Activated CD8-positive, alpha-beta memory T cell treated with anti-CD3 and anti-CD28 coated beads, Interleukin-2, amount 10 ng/mL, durations not matched to agents 7 days and 5 days (primary cell): ENCODE measurements around the gene ACSS2. TPM values are rescaled to one million over a fixed set of nuclear protein-coding genes. Genes with fewer than 3 reads are reported as not detected.

ENCODE experiments used
- ATAC-seq: fragments of 150-1000 bp; cut with Tn5 transposase; one replicate; pipeline ENCODE4 v1.10.0; 2021; ENCODE audit warnings: moderate library complexity
- CTCF ChIA-PET: fragments of 350-600 bp; sonication (Branson Sonifier 250); formaldehyde crosslinking; loops from one replicate; lab custom pipeline; 2021; ENCODE audit warnings: antibody characterized with exemption; lab: Charles Lee
- DNase-seq: peaks from one replicate; pipeline ENCODE4 v3.0.0-alpha.2; 2020
- H3K27ac Mint-ChIP-seq: one replicate; pipeline ENCODE4 v1.8.0; 2021; ENCODE audit warnings: mild to moderate bottlenecking, mixed read lengths
- H3K27me3 Mint-ChIP-seq: one replicate; pipeline ENCODE4 v1.8.0; 2021; ENCODE audit warnings: mixed read lengths
- H3K36me3 Mint-ChIP-seq: one replicate; pipeline ENCODE4 v1.8.0; 2021; ENCODE audit warnings: mild to moderate bottlenecking, mixed read lengths
- H3K4me1 Mint-ChIP-seq: one replicate; pipeline ENCODE4 v1.8.0; 2021; ENCODE audit warnings: mixed read lengths
- H3K4me3 Mint-ChIP-seq: one replicate; pipeline ENCODE4 v1.8.0; 2021; ENCODE audit warnings: mild to moderate bottlenecking, moderate library complexity, mixed read lengths
- H3K9me3 Mint-ChIP-seq: one replicate; pipeline ENCODE4 v1.8.0; 2022; ENCODE audit warnings: low read depth, mixed read lengths
- total RNA-seq, 2 experiments: library from RNA; stranded (reverse); gene quantifications; one replicate each; pipeline ENCODE4 v1.2.3, GENCODE V29; 2021

ACSS2 gene
- total RNA-seq, 2 experiments from 2014 or later = 8.9 to 22.5 TPM

GRCh38 chr20:34861386-34862084 is 14.9 kb upstream of the ACSS2 start:
- CTCF ChIA-PET = interaction anchor here (0.8 to 5.4 kb wide), 2 partner anchors 12 to 235 kb away, joined by 4 to 29 read pairs; partner anchors contain the start of gene GGT7
- H3K27me3 Mint-ChIP-seq = no peaks in the 10 kb centered on the region
- H3K4me1 Mint-ChIP-seq = no peaks in the 10 kb centered on the region
- H3K36me3 Mint-ChIP-seq = no peaks in the 10 kb centered on the region
- H3K27ac Mint-ChIP-seq = no peak overlapping the region
- no peak overlapping the region for H3K4me3 Mint-ChIP-seq
- no peaks in the 10 kb centered on the region for H3K9me3 Mint-ChIP-seq
- no peak for ATAC-seq
- DNase-seq = no peak

GRCh38 chr20:34862724-34863123 is 13.7 kb upstream of the ACSS2 start:
- no peaks in the 10 kb centered on the region for H3K9me3 Mint-ChIP-seq
- no peak overlapping the region for H3K27ac Mint-ChIP-seq
- no peaks in the 10 kb centered on the region for H3K36me3 Mint-ChIP-seq
- no peaks in the 10 kb centered on the region for H3K27me3 Mint-ChIP-seq
- no peak for ATAC-seq
- DNase-seq = no peak
- CTCF ChIA-PET = interaction anchor here (5.4 kb wide), 1 partner anchor 11 kb away, joined by 29 read pairs; the partner anchor contains the start of gene GGT7
- H3K4me3 Mint-ChIP-seq = no peak overlapping the region
- H3K4me1 Mint-ChIP-seq = no peaks in the 10 kb centered on the region

- no peak for ATAC-seq
- H3K4me3 Mint-ChIP-seq = no peak overlapping the region
- CTCF ChIA-PET = interaction anchor here (5.4 kb wide), 1 partner anchor 10 kb away, joined by 29 read pairs; the partner anchor contains the start of gene GGT7
- DNase-seq = peak; percentile 32
- H3K36me3 Mint-ChIP-seq = no peaks in the 10 kb centered on the region
- H3K4me1 Mint-ChIP-seq = no peaks in the 10 kb centered on the region
- H3K27me3 Mint-ChIP-seq = no peaks in the 10 kb centered on the region
- H3K27ac Mint-ChIP-seq = no peak overlapping the region
- no peaks in the 10 kb centered on the region for H3K9me3 Mint-ChIP-seq
Measured at GRCh38 chr20:34863421-34863965, 12.9 kb upstream of the ACSS2 start.

- no peak for DNase-seq
- H3K27me3 Mint-ChIP-seq = no peaks in the 10 kb centered on the region
- CTCF ChIA-PET = interaction anchor here (1.2 to 5.4 kb wide), 2 partner anchors 9 to 92 kb away, joined by 3 to 29 read pairs; partner anchors contain the start of genes GGT7, GSS and MYH7B
- H3K4me3 Mint-ChIP-seq = no peak overlapping the region
- H3K27ac Mint-ChIP-seq = no peak overlapping the region
- ATAC-seq = no peak
- no peaks in the 10 kb centered on the region for H3K4me1 Mint-ChIP-seq
- H3K9me3 Mint-ChIP-seq = no peaks in the 10 kb centered on the region
- no peaks in the 10 kb centered on the region for H3K36me3 Mint-ChIP-seq
Measured at GRCh38 chr20:34864216-34864615, 12.2 kb upstream of the ACSS2 start.

GRCh38 chr20:34871320-34871926 is 5.0 kb upstream of the ACSS2 start:
- Mint-ChIP-seq H3K27ac (no peak overlapping the region), H3K36me3 (no peaks in the 10 kb centered on the region), H3K9me3 (no peaks in the 10 kb centered on the region), H3K4me3 (no peak overlapping the region), H3K27me3 (peaks cover 9% of the 10 kb centered on the region), H3K4me1 (peaks cover 39% of the 10 kb centered on the region)
- ATAC-seq (no peak), DNase-seq (no peak)
- CTCF ChIA-PET = interaction anchor here (2.1 to 8.6 kb wide), 3 partner anchors 16 to 82 kb away, joined by 10 to 168 read pairs (median 22); partner anchors contain the start of genes GSS and MYH7B

GRCh38 chr20:34871966-34872621 is 4.3 kb upstream of the ACSS2 start:
- no peak for DNase-seq
- no peaks in the 10 kb centered on the region for H3K9me3 Mint-ChIP-seq
- H3K4me1 Mint-ChIP-seq = peaks cover 43% of the 10 kb centered on the region
- H3K27me3 Mint-ChIP-seq = peaks cover 9% of the 10 kb centered on the region
- H3K27ac Mint-ChIP-seq = peak overlapping the region; percentile 62
- ATAC-seq = no peak
- CTCF ChIA-PET = interaction anchor here (1.0 to 8.6 kb wide), 13 partner anchors 8 to 274 kb away, joined by 3 to 168 read pairs (median 8); partner anchors contain the start of genes EDEM2, GSS, MYH7B and NCOA6
- peaks cover 2% of the 10 kb centered on the region for H3K36me3 Mint-ChIP-seq
- H3K4me3 Mint-ChIP-seq = peak overlapping the region; percentile 65

- H3K36me3 Mint-ChIP-seq = peaks cover 2% of the 10 kb centered on the region
- H3K27me3 Mint-ChIP-seq = peaks cover 9% of the 10 kb centered on the region
- CTCF ChIA-PET = interaction anchor here (0.6 to 8.6 kb wide), 17 partner anchors 9 to 337 kb away, joined by 3 to 168 read pairs (median 4); partner anchors contain the start of genes EDEM2, GSS, MYH7B and NCOA6
- H3K4me3 Mint-ChIP-seq = peak within 1 kb of the TSS; percentile 67
- no peaks in the 10 kb centered on the region for H3K9me3 Mint-ChIP-seq
- H3K27ac Mint-ChIP-seq = peak within 1 kb of the TSS; percentile 62
- peak; percentile 60 for ATAC-seq
- DNase-seq = peak; percentile 89
- H3K4me1 Mint-ChIP-seq = peaks cover 46% of the 10 kb centered on the region
Measured at GRCh38 chr20:34872622-34873224, 3.7 kb upstream of the ACSS2 start, which contains the start of gene GGT7. Gene GGT7, minus strand, starts transcription at chr20:34872856. Its CDS starts 41 bp downstream, at chr20:34872815.

GRCh38 chr20:34873583-34874093 is 2.8 kb upstream of the ACSS2 start:
- CTCF ChIA-PET = interaction anchor here (0.6 to 8.6 kb wide), 29 partner anchors 8 to 745 kb away, joined by 3 to 168 read pairs (median 4); partner anchors contain the start of genes EDEM2, EIF6, GSS and MYH7B
- DNase-seq (no peak), ATAC-seq (no peak)
- Mint-ChIP-seq H3K4me1 (peaks cover 53% of the 10 kb centered on the region), H3K27ac (no peak overlapping the region), H3K27me3 (peaks cover 9% of the 10 kb centered on the region), H3K9me3 (no peaks in the 10 kb centered on the region), H3K36me3 (peaks cover 4% of the 10 kb centered on the region), H3K4me3 (peak overlapping the region; percentile 67)

GRCh38 chr20:34874094-34874654 is 2.2 kb upstream of the ACSS2 start:
- ATAC-seq (no peak), DNase-seq (peak; percentile 81)
- CTCF ChIA-PET = interaction anchor here (0.7 to 8.6 kb wide), 30 partner anchors 9 to 745 kb away, joined by 3 to 168 read pairs (median 4); partner anchors contain the start of genes EDEM2, EIF6, GSS and MYH7B
- Mint-ChIP-seq H3K9me3 (no peaks in the 10 kb centered on the region), H3K27ac (no peak overlapping the region), H3K4me3 (peak overlapping the region; percentile 44), H3K4me1 (peaks cover 55% of the 10 kb centered on the region), H3K27me3 (peaks cover 9% of the 10 kb centered on the region), H3K36me3 (peaks cover 4% of the 10 kb centered on the region)

GRCh38 chr20:34875642-34876405 is 588 bp upstream of the ACSS2 start:
- DNase-seq (no peak), ATAC-seq (peak; percentile 84)
- no peaks in the 10 kb centered on the region for H3K9me3 Mint-ChIP-seq
- peak overlapping the region; percentile 78 for H3K27ac Mint-ChIP-seq
- H3K4me3 Mint-ChIP-seq = peak overlapping the region; percentile 87
- CTCF ChIA-PET = interaction anchor here (0.7 to 8.6 kb wide), 17 partner anchors 12 to 563 kb away, joined by 3 to 168 read pairs (median 3); partner anchors contain the start of genes GSS, MMP24OS and MYH7B
- H3K4me1 Mint-ChIP-seq = peaks cover 56% of the 10 kb centered on the region
- H3K36me3 Mint-ChIP-seq = peaks cover 4% of the 10 kb centered on the region
- peaks cover 9% of the 10 kb centered on the region for H3K27me3 Mint-ChIP-seq

- DNase-seq (no peak), ATAC-seq (no peak)
- no peak overlapping the region for H3K27ac Mint-ChIP-seq
- H3K4me3 Mint-ChIP-seq = no peak overlapping the region
- H3K36me3 Mint-ChIP-seq = peaks cover 19% of the 10 kb centered on the region
- no peaks in the 10 kb centered on the region for H3K27me3 Mint-ChIP-seq
- peaks cover 37% of the 10 kb centered on the region for H3K4me1 Mint-ChIP-seq
- CTCF ChIA-PET = interaction anchor here (0.8 to 1.2 kb wide), 3 partner anchors 8 to 266 kb away, joined by 3 to 4 read pairs (median 4); partner anchors contain the start of gene EDEM2
- no peaks in the 10 kb centered on the region for H3K9me3 Mint-ChIP-seq
Measured at GRCh38 chr20:34880215-34880850, 3.9 kb downstream of the ACSS2 start.
